GM23248 (cell line): Measurements from ENCODE around the gene ADAMTSL2. TPM values are rescaled to one million over a fixed set of nuclear protein-coding genes. Genes with fewer than 3 reads are reported as not detected.

Experiments used
- DNase-seq: peaks from one replicate; pipeline ENCODE4 v3.0.0-alpha.2; 2015
- H2AFZ ChIP-seq: fragments of 200-600 bp; sonication (generic); 2 replicates; pipeline ENCODE4 v1.6.1; 2016; ENCODE audit warnings: antibody characterized with exemption
- H3F3A ChIP-seq: fragments of 200-600 bp; sonication (generic); 2 replicates; pipeline ENCODE4 v1.6.1; 2016; ENCODE audit warnings: mild to moderate bottlenecking, antibody characterized with exemption, mixed run types; ENCODE audit not compliant: insufficient read depth
- H3K27ac ChIP-seq: fragments of 200-600 bp; sonication (generic); 2 replicates; pipeline ENCODE4 v1.5.1; 2016; ENCODE audit warnings: mild to moderate bottlenecking
- H3K27me3 ChIP-seq: fragments of 200-600 bp; sonication (generic); replicated peaks from 2 replicates; pipeline ENCODE4 v1.6.1; 2016; ENCODE audit warnings: mild to moderate bottlenecking; ENCODE audit not compliant: insufficient read depth
- H3K36me3 ChIP-seq: fragments of 200-600 bp; sonication (generic); 2 replicates; pipeline ENCODE4 v1.6.1; 2016; ENCODE audit warnings: low read depth, mild to moderate bottlenecking
- H3K4me1 ChIP-seq: fragments of 200-600 bp; sonication (generic); 2 replicates; pipeline ENCODE4 v1.6.1; 2016; ENCODE audit warnings: mild to moderate bottlenecking; ENCODE audit not compliant: insufficient read depth
- H3K4me2 ChIP-seq: fragments of 200-600 bp; sonication (generic); one replicate; pipeline ENCODE4 v1.6.1; 2016; ENCODE audit warnings: mild to moderate bottlenecking; ENCODE audit not compliant: unreplicated experiment
- H3K4me3 ChIP-seq: fragments of 200-600 bp; sonication (generic); 2 replicates; pipeline ENCODE4 v1.5.1; 2016; ENCODE audit warnings: mild to moderate bottlenecking
- H3K79me2 ChIP-seq: fragments of 200-600 bp; sonication (generic); 2 replicates; pipeline ENCODE4 v1.6.1; 2016; ENCODE audit warnings: mild to moderate bottlenecking; ENCODE audit not compliant: insufficient read depth
- H3K9ac ChIP-seq: fragments of 200-600 bp; sonication (generic); 2 replicates; pipeline ENCODE4 v1.6.1; 2016; ENCODE audit warnings: mild to moderate bottlenecking
- H3K9me2 ChIP-seq: fragments of 200-600 bp; sonication (generic); 2 replicates; pipeline ENCODE4 v1.6.1; 2016; ENCODE audit warnings: mixed run types, mild to moderate bottlenecking, moderate library complexity; ENCODE audit not compliant: insufficient read depth
- H3K9me3 ChIP-seq: fragments of 200-600 bp; sonication (generic); one replicate; pipeline ENCODE4 v1.6.1; 2017; ENCODE audit warnings: low read depth
- H4K20me1 ChIP-seq: fragments of 200-600 bp; sonication (generic); 2 replicates; pipeline ENCODE4 v1.6.0; 2016; ENCODE audit not compliant: insufficient read depth
- EZH2 ChIP-seq: fragments of 200-600 bp; sonication (generic); IDR thresholded peaks from 2 replicates; pipeline ENCODE4 v1.6.1; 2018; ENCODE audit warnings: antibody characterized with exemption, mild to moderate bottlenecking; ENCODE audit not compliant: insufficient read depth, poor library complexity, severe bottlenecking
- EZH2phosphoT487 ChIP-seq: fragments of 200-600 bp; sonication (generic); IDR thresholded peaks from 2 replicates; pipeline ENCODE4 v1.6.1; 2018; ENCODE audit warnings: antibody characterized with exemption, moderate library complexity, mild to moderate bottlenecking, low read depth; ENCODE audit not compliant: insufficient read depth
- WGBS, 2 experiments: methylation state at CpG; one replicate each; pipeline ENCODE4 v1.1.6; 2015 to 2017; ENCODE audit warnings: low lambda C conversion rate in 2 of 2, low coverage in 1 of 2; ENCODE audit errors: missing lambda C conversion rate in 2 of 2; 5-methylcytosine and 5-hydroxymethylcytosine counted together
- in situ Hi-C: fragments of 300-500 bp; cut with MboI; formaldehyde crosslinking; loops from 2 replicates; pipeline ENCODE4 v1.15.0; 2020
- polyA plus RNA-seq: library from polyadenylated mRNA; unstranded; fragments of >200 nt; fragmentation: Nextera tagmentation; extraction: Ambion mirVana; gene quantifications from 2 replicates; pipeline ENCODE4 v1.2.1, GENCODE V29; 2016
- total RNA-seq: library from RNA; depleted of rRNA; stranded (reverse); fragments of >200 nt; shearing (Covaris generic); gene quantifications from 2 replicates; pipeline ENCODE4 v1.2.3, GENCODE V29; 2014

The ADAMTSL2 gene
- total and polyA plus RNA-seq, 2 experiments from 2014 or later: 0.11 TPM; not detected in 1

GRCh38 chr9:133492061-133493021 is 42.2 kb upstream of the ADAMTSL2 start:
- Histone ChIP-seq H3K79me2 (no peaks in the 10 kb centered on the region), H3F3A (no peaks in the 10 kb centered on the region), H2AFZ (no peak overlapping the region), H3K9ac (no peak overlapping the region), H3K4me2 (no peak overlapping the region), H3K9me2 (no peaks in the 10 kb centered on the region), H3K36me3 (no peaks in the 10 kb centered on the region), H3K27ac (no peak overlapping the region), H3K27me3 (peaks cover 18% of the 10 kb centered on the region), H3K4me3 (no peak overlapping the region), H4K20me1 (no peaks in the 10 kb centered on the region), H3K9me3 (no peaks in the 10 kb centered on the region), H3K4me1 (no peaks in the 10 kb centered on the region)
- no peak for TF ChIP-seq EZH2
- TF ChIP-seq EZH2phosphoT487: no peak
- DNase-seq: peak; percentile 29
- in situ Hi-C loops: loop anchor here (25.0 kb wide), 1 partner anchor 455 kb away; the partner anchor contains the start of gene GTF3C5
- 54 to 57% methylated on average over 32 to 33 of the region's 33 CpGs for WGBS, 2 experiments

DNA sequence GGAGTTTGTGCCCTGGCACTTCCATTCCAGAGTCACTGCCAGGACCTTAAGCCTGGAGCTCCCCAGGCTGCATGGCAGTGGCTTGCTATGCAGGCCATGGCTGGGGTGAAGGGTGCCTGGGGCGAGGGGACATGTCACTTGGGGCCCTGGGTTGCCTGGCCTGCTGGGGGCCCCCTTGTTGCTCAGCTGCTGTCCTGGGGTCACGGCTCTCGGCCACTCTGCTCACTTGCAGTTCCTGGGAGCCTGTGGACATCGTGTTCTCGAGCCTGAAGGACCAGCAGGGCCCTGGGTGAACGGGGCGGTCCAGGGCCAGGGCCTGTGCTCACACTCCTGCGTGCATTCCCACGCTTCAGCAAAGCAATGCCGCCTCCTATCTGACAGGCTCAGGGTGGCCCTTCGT is 41.1 kb upstream of the ADAMTSL2 start:
- no peaks in the 10 kb centered on the region for H3K79me2 ChIP-seq
- in situ Hi-C loops: loop anchor here (25.0 kb wide), 1 partner anchor 456 kb away; the partner anchor contains the start of gene GTF3C5
- no peak overlapping the region for H3K4me3 ChIP-seq
- peaks cover 18% of the 10 kb centered on the region for H3K27me3 ChIP-seq
- H3K4me2 ChIP-seq: no peak overlapping the region
- H3K9me3 ChIP-seq: no peaks in the 10 kb centered on the region
- H2AFZ ChIP-seq: no peak overlapping the region
- no peak overlapping the region for H3K9ac ChIP-seq
- 67 to 75% methylated on average over 7 to 11 of the region's 11 CpGs for WGBS, 2 experiments
- no peak for DNase-seq
- no peaks in the 10 kb centered on the region for H3F3A ChIP-seq
- no peak overlapping the region for H3K27ac ChIP-seq
- no peaks in the 10 kb centered on the region for H3K4me1 ChIP-seq
- no peaks in the 10 kb centered on the region for H3K36me3 ChIP-seq
- no peaks in the 10 kb centered on the region for H3K9me2 ChIP-seq
- H4K20me1 ChIP-seq: no peaks in the 10 kb centered on the region
- TF ChIP-seq EZH2: no peak
- no peak for TF ChIP-seq EZH2phosphoT487

DNA sequence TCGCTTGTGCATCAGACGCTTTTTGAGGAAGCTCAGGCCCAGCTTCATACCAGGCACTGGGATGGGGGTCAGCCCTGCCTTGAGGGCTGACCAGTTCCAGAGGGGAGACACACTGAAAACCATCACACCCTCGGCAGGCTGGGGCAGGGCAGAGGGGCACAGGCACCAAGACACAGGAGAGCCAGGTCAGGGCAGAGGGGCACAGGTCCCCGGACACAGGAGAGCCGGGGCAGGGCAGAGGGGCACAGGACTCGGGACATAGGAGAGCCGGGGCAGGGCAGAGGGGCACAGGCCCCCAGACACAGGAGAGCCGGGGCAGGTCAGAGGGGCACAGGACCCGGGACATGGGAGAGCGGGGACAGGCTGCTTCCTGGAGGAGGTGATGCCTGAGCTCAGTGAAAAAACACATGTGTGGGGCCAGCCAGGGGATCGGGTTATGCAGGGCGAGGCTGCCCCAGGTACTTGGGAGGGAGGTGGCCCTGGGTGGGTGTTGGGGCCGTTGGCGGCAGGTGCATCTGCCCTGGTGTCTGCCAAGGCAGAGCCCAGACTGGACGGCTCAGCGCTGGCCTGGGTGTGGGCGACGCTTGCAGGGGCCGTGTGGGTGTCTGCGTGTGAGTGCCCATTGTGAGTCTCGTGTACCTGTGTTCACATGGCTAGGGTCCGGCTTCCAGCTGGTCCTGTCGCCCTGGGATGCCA is 40.5 kb upstream of the ADAMTSL2 start:
- WGBS, 2 experiments: 82 to 88% methylated on average over 17 to 23 of the region's 23 CpGs
- in situ Hi-C loops: loop anchor here (25.0 kb wide), 1 partner anchor 457 kb away; the partner anchor contains the start of gene GTF3C5
- H4K20me1 ChIP-seq: no peaks in the 10 kb centered on the region

DNA sequence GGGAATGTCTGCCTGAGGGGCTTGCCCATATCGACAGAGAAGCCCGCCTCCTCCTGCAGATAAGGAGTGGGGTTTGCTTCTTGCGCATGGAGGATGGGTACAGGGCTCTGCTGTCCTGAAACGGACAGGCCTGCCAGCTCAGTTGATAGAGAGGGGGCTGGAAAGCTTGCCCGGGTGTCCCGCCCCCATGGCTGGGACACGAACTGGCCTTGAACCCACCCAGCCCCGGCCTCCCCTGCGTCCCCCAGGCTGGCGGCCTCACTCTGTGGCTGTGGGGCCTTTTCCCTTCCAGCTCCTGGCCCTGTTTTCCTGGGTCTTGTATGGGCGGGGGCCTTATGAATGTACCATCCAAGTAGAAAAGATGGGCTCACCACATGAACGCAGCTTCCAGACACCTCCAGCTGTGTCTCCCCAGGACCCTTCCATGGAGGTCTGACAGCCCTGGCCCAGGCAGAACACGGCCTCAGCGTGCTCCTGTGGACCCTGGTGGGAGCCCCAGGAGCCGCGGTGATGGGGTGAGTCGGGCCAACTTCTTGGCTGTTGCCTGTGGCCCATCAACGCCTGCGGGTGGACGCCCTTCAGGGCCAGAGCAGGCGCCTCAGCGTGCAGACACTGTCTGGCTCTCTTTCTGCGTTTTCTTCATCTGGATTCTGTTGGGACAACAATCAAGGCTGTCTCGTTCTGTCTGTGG is 39.7 kb upstream of the ADAMTSL2 start:
- Histone ChIP-seq H3K9me3 (no peaks in the 10 kb centered on the region), H3K4me2 (no peak overlapping the region), H3K36me3 (no peaks in the 10 kb centered on the region), H3K4me3 (no peak overlapping the region), H3K27me3 (peaks cover 16% of the 10 kb centered on the region), H2AFZ (no peak overlapping the region), H3K27ac (no peak overlapping the region), H3F3A (no peaks in the 10 kb centered on the region), H3K4me1 (no peaks in the 10 kb centered on the region), H3K79me2 (no peaks in the 10 kb centered on the region), H4K20me1 (no peaks in the 10 kb centered on the region), H3K9ac (no peak overlapping the region), H3K9me2 (no peaks in the 10 kb centered on the region)
- DNase-seq: no peak
- 15 to 17% methylated on average over 19 to 24 of the region's 24 CpGs for WGBS, 2 experiments
- TF ChIP-seq EZH2 (no peak), EZH2phosphoT487 (no peak)
- in situ Hi-C loops: loop anchor here (25.0 kb wide), 1 partner anchor 457 kb away; the partner anchor contains the start of gene GTF3C5

More for the DNA sequence above, 40.5 kb upstream of the ADAMTSL2 start:
- Histone ChIP-seq H3K4me1 (no peaks in the 10 kb centered on the region), H3K9me2 (no peaks in the 10 kb centered on the region), H3K9me3 (no peaks in the 10 kb centered on the region), H3F3A (no peaks in the 10 kb centered on the region), H2AFZ (no peak overlapping the region), H3K4me2 (no peak overlapping the region), H3K4me3 (no peak overlapping the region), H3K27me3 (peaks cover 18% of the 10 kb centered on the region), H3K79me2 (no peaks in the 10 kb centered on the region), H3K9ac (no peak overlapping the region), H3K36me3 (no peaks in the 10 kb centered on the region), H3K27ac (no peak overlapping the region)
- TF ChIP-seq EZH2 (no peak), EZH2phosphoT487 (no peak)
- no peak for DNase-seq
